Smooth muscle cell (in vitro differentiated cells): ENCODE measurements around the gene STX16. TPM values are rescaled to one million over a fixed set of nuclear protein-coding genes. Genes with fewer than 3 reads are reported as not detected.
"Not testable (repeated sequence)": the region's sequence is repeated elsewhere in the genome, so short reads cannot be mapped to it uniquely, and the experiment has no call there.

Experiments
- DNase-seq: peaks from one replicate; lab custom pipeline; 2025; ENCODE audit not compliant: unreplicated experiment; lab: John Stamatoyannopoulos, UW
- H2AFZ ChIP-seq: fragments of 200-600 bp; sonication (generic); 2 replicates; pipeline ENCODE4 v1.6.0; 2016; ENCODE audit warnings: antibody characterized with exemption, low read depth, mild to moderate bottlenecking
- H3F3A ChIP-seq: fragments of 200-600 bp; sonication (generic); 2 replicates; pipeline ENCODE4 v1.6.0; 2017; ENCODE audit warnings: antibody characterized with exemption, low read depth
- H3K27ac ChIP-seq: fragments of 200-600 bp; sonication (generic); 2 replicates; pipeline ENCODE4 v1.5.1; 2016; ENCODE audit warnings: low read depth, mild to moderate bottlenecking
- H3K27me3 ChIP-seq: fragments of 200-600 bp; sonication (generic); 2 replicates; pipeline ENCODE4 v1.6.1; 2016; ENCODE audit warnings: low read depth, mild to moderate bottlenecking
- H3K36me3 ChIP-seq: fragments of 200-600 bp; sonication (generic); 2 replicates; pipeline ENCODE4 v1.5.1; 2016; ENCODE audit warnings: low read depth
- H3K4me1 ChIP-seq: fragments of 200-600 bp; sonication (generic); 2 replicates; pipeline ENCODE4 v1.5.1; 2016; ENCODE audit warnings: low read depth
- H3K4me2 ChIP-seq: fragments of 200-600 bp; sonication (generic); 2 replicates; pipeline ENCODE4 v1.6.0; 2016; ENCODE audit warnings: mild to moderate bottlenecking
- H3K4me3 ChIP-seq: fragments of 200-600 bp; sonication (generic); 2 replicates; pipeline ENCODE4 v1.5.1; 2016; ENCODE audit warnings: mild to moderate bottlenecking
- H3K79me2 ChIP-seq: fragments of 200-600 bp; sonication (generic); 2 replicates; pipeline ENCODE4 v1.6.0; 2016; ENCODE audit warnings: low read depth, mild to moderate bottlenecking
- H3K9ac ChIP-seq: fragments of 200-600 bp; sonication (generic); 2 replicates; pipeline ENCODE4 v1.6.0; 2016; ENCODE audit warnings: low read depth
- H3K9me3 ChIP-seq: fragments of 200-600 bp; sonication (generic); replicated peaks from 2 replicates; pipeline ENCODE4 v1.5.1; 2016; ENCODE audit warnings: low read depth
- H4K20me1 ChIP-seq: fragments of 200-600 bp; sonication (generic); 2 replicates; pipeline ENCODE4 v1.6.0; 2016; ENCODE audit warnings: low read depth
- WGBS: methylation state at CpG from one replicate; pipeline ENCODE4 v1.1.7; 2016; ENCODE audit warnings: low lambda C conversion rate; 5-methylcytosine and 5-hydroxymethylcytosine counted together
- polyA plus RNA-seq: library from polyadenylated mRNA; unstranded; fragments of >200 nt; fragmentation: Nextera tagmentation; extraction: Ambion mirVana; gene quantifications from 2 replicates; pipeline ENCODE4 v1.2.1, GENCODE V29; 2016
- total RNA-seq: library from RNA; depleted of rRNA; stranded (reverse); fragments of >200 nt; gene quantifications from 2 replicates; pipeline ENCODE4 v1.2.3, GENCODE V29; 2014
- TF ChIP-seq, protein P1 (sequence below): fragments of 200-600 bp; sonication (generic); IDR thresholded peaks from 2 replicates; pipeline ENCODE4 v1.5.1; 2017; ENCODE audit warnings: borderline replicate concordance, mild to moderate bottlenecking, antibody characterized with exemption; ENCODE audit not compliant: insufficient read depth, poor library complexity, severe bottlenecking

STX16 gene
- total and polyA plus RNA-seq, 2 experiments from 2014 or later = 22.5 to 35.8 TPM

DNA sequence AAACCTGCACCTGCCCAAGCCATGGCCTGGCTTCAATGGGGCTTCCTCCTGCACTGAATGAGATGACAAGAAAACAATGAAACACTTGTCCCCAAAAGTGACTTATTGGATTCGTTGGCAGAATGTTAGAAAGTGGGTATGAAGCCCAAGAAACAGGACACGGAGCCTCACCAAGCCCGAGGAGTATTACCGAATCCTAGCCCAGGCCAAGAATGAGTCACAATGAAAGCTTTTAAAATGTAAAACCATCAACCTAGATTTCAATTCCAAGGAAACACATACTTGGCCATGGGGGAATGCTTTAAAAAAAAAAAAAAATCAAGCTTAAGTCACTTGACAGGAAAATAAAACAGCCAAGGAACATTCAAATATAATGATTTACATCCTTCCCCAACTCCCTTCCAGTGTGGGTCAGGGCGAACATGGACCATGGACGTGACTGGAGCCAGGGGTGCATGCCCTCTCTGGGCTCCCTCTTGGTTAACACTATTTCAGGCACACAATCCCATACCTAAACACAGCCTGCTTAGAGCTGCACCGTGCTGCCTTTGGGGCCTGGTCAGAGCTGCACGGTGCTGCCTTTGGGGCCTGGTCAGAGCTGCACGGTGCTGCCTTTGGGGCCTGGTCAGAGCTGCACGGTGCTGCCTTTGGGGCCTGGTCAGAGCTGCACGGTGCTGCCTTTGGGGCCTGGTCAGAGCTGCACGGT, 3.1 kb upstream of the STX16 start:
- Histone ChIP-seq H4K20me1 (peaks cover 1% of the 10 kb centered on the region), H3K4me3 (no peak overlapping the region), H3K4me1 (peaks cover 8% of the 10 kb centered on the region), H3K79me2 (peaks cover 18% of the 10 kb centered on the region), H3K4me2 (peak overlapping the region; percentile 34), H3K27me3 (no peaks in the 10 kb centered on the region), H3K27ac (no peak overlapping the region), H3K36me3 (no peaks in the 10 kb centered on the region), H3K9ac (no peak overlapping the region), H3K9me3 (no peaks in the 10 kb centered on the region), H2AFZ (no peak overlapping the region), H3F3A (no peaks in the 10 kb centered on the region)
- no peak for DNase-seq
- WGBS = 81% methylated on average over 10 of the region's 12 CpGs
- TF ChIP-seq, protein P1, sequence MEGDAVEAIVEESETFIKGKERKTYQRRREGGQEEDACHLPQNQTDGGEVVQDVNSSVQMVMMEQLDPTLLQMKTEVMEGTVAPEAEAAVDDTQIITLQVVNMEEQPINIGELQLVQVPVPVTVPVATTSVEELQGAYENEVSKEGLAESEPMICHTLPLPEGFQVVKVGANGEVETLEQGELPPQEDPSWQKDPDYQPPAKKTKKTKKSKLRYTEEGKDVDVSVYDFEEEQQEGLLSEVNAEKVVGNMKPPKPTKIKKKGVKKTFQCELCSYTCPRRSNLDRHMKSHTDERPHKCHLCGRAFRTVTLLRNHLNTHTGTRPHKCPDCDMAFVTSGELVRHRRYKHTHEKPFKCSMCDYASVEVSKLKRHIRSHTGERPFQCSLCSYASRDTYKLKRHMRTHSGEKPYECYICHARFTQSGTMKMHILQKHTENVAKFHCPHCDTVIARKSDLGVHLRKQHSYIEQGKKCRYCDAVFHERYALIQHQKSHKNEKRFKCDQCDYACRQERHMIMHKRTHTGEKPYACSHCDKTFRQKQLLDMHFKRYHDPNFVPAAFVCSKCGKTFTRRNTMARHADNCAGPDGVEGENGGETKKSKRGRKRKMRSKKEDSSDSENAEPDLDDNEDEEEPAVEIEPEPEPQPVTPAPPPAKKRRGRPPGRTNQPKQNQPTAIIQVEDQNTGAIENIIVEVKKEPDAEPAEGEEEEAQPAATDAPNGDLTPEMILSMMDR = no peak

DNA sequence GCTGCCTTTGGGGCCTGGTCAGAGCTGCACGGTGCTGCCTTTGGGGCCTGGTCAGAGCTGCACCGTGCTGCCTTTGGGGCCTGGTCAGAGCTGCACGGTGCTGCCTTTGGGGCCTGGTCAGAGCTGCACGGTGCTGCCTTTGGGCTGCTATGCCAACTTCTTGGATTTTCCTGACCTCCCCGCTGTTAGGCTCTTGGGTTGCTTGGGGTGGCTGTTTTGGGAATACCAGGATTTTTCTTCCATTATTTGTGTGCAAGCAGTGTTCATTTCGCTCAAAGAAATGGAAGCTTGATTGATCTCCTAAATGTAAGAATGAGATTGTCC, 2.6 kb upstream of the STX16 start:
- peaks cover 14% of the 10 kb centered on the region for H3K4me1 ChIP-seq
- 90% methylated on average over 5 of the region's 6 CpGs for WGBS
- not testable (repeated sequence) for DNase-seq

DNA sequence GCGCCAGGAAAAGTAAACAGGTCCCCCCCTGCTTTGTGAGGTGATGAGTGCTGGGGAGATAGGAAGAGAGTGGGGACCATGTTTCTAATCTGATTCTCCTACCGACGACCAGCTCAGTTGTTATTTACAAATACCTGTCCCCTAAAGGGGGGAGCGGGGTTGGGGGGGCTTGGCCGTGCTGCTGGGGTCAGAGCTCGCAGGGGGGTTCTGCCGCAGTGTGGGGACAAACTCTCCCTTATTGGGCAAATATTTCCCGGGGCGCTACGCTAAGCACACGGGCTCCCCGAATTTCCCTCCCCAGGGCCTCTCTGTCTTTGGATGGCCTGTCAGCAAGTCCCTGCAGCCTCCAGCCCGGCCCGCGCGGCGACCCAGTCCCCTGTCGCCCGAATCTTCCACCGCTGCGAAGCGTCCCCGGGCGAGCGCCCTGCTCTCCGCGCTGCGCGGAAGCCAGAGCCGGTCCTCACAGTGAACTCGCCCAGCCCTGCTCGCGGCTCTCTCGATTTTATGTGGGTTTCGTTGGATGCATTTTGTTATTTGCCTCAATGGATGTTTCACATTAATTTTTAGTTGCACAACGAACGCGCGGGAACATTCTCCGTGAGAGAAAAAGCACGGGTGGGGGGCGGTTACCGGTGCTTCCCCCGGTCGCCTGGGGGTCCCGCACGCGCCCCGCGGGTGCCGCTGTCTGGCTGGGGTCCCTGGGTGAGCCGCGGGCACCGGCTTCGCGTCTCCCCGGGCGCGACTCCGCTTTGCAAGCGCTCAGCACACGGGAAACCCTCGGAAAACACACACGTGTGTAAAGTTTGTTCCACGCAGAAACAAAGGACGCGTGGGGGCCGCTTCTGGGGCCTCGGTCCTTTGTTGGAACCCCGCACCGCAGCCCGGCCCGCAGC, 1.5 kb upstream of the STX16 start:
- WGBS = 14% methylated on average over 72 of the region's 73 CpGs
- TF ChIP-seq, protein P1 = no peak
- Histone ChIP-seq H3K9ac (peak overlapping the region; percentile 63), H2AFZ (peak overlapping the region; percentile 78), H3K4me3 (peak overlapping the region; percentile 76), H3K27me3 (no peaks in the 10 kb centered on the region), H3K27ac (peak overlapping the region; percentile 81), H3K4me2 (peak overlapping the region; percentile 96), H3K9me3 (no peaks in the 10 kb centered on the region), H4K20me1 (peaks cover 17% of the 10 kb centered on the region), H3K4me1 (peaks cover 24% of the 10 kb centered on the region), H3K79me2 (peaks cover 33% of the 10 kb centered on the region), H3F3A (no peaks in the 10 kb centered on the region), H3K36me3 (no peaks in the 10 kb centered on the region)
- DNase-seq = no peak

More for the DNA sequence above, 2.6 kb upstream of the STX16 start:
- not testable (repeated sequence) for H3K9ac ChIP-seq, H3K9me3 ChIP-seq, H2AFZ ChIP-seq, H3K27ac ChIP-seq, H3F3A ChIP-seq, H3K27me3 ChIP-seq, H3K4me3 ChIP-seq, H3K4me2 ChIP-seq, H3K36me3 ChIP-seq, H4K20me1 ChIP-seq
- peaks cover 23% of the 10 kb centered on the region for H3K79me2 ChIP-seq

DNA sequence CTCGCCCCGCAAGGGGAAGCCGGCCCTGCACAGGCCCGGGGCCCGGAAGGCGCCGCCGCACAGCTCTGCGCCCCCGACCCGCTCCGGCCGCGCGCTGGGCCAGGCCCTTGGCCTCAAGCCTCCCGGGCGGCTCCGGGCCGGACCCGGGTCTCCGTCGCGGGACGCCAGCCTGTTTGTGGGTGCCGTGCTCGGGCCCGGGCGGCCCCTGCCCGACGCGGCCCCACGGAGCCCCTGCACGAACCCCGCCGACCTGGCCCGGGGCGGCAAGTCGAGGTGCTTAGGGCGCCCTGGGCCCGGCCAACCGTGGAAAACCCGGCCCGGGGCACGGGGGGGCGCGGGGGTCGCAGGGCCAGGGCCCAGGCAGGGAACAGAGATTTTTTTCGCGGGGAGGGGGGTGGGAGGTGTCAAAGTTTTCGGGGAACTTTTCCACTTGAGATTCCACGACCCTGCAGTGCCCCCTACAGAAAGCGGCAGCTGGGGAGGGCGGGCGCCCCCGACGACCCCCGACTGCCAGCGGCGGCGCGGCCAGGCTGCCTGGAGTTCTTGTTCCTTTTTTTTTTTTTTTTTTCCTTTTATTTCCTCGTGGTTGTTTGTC, 805 bp upstream of the STX16 start:
- Histone ChIP-seq H3K4me1 (peaks cover 32% of the 10 kb centered on the region), H3K9me3 (no peaks in the 10 kb centered on the region), H3K36me3 (no peaks in the 10 kb centered on the region), H3K9ac (peak overlapping the region; percentile 63), H2AFZ (peak overlapping the region; percentile 78), H3K4me3 (peak overlapping the region; percentile 76), H3K4me2 (peak overlapping the region; percentile 96), H3K27me3 (no peaks in the 10 kb centered on the region), H3K79me2 (peaks cover 41% of the 10 kb centered on the region), H3F3A (no peaks in the 10 kb centered on the region), H3K27ac (peak overlapping the region; percentile 81), H4K20me1 (peaks cover 25% of the 10 kb centered on the region)
- WGBS = 2% methylated on average over 36 of the region's 62 CpGs
- no peak for DNase-seq
- TF ChIP-seq, protein P1 = peak; percentile 31
